ENCODE data around the gene GRID2.

GRCh38 chr4:92651536-92651935, 347.8 kb downstream of the GRID2 start:
- TF ChIP-seq TAF1 (IDR thresholded peaks at IDR 0.05; ENCODE audit: low read depth) (no peak), RAD21 (conservative IDR thresholded peaks at IDR 0.05) (no peak), MXI1 (conservative IDR thresholded peaks at IDR 0.05; ENCODE audit: poor library complexity, severe bottlenecking) (no peak), EP300 (conservative IDR thresholded peaks at IDR 0.05; ENCODE audit: poor library complexity, severe bottlenecking) (no peak), POLR2AphosphoS5 (IDR thresholded peaks at IDR 0.05) (no peak), EZH2 (IDR thresholded peaks at IDR 0.05; ENCODE audit: borderline replicate concordance, insufficient read depth, low read length, poor library complexity, severe bottlenecking) (no peak), SMC3 (conservative IDR thresholded peaks at IDR 0.05; ENCODE audit: poor library complexity) (no peak)
- TF ChIP-seq, protein P1, sequence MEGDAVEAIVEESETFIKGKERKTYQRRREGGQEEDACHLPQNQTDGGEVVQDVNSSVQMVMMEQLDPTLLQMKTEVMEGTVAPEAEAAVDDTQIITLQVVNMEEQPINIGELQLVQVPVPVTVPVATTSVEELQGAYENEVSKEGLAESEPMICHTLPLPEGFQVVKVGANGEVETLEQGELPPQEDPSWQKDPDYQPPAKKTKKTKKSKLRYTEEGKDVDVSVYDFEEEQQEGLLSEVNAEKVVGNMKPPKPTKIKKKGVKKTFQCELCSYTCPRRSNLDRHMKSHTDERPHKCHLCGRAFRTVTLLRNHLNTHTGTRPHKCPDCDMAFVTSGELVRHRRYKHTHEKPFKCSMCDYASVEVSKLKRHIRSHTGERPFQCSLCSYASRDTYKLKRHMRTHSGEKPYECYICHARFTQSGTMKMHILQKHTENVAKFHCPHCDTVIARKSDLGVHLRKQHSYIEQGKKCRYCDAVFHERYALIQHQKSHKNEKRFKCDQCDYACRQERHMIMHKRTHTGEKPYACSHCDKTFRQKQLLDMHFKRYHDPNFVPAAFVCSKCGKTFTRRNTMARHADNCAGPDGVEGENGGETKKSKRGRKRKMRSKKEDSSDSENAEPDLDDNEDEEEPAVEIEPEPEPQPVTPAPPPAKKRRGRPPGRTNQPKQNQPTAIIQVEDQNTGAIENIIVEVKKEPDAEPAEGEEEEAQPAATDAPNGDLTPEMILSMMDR (IDR thresholded peaks at IDR 0.05; ENCODE audit: poor library complexity, severe bottlenecking): no peak
- TF ChIP-seq, protein P2, sequence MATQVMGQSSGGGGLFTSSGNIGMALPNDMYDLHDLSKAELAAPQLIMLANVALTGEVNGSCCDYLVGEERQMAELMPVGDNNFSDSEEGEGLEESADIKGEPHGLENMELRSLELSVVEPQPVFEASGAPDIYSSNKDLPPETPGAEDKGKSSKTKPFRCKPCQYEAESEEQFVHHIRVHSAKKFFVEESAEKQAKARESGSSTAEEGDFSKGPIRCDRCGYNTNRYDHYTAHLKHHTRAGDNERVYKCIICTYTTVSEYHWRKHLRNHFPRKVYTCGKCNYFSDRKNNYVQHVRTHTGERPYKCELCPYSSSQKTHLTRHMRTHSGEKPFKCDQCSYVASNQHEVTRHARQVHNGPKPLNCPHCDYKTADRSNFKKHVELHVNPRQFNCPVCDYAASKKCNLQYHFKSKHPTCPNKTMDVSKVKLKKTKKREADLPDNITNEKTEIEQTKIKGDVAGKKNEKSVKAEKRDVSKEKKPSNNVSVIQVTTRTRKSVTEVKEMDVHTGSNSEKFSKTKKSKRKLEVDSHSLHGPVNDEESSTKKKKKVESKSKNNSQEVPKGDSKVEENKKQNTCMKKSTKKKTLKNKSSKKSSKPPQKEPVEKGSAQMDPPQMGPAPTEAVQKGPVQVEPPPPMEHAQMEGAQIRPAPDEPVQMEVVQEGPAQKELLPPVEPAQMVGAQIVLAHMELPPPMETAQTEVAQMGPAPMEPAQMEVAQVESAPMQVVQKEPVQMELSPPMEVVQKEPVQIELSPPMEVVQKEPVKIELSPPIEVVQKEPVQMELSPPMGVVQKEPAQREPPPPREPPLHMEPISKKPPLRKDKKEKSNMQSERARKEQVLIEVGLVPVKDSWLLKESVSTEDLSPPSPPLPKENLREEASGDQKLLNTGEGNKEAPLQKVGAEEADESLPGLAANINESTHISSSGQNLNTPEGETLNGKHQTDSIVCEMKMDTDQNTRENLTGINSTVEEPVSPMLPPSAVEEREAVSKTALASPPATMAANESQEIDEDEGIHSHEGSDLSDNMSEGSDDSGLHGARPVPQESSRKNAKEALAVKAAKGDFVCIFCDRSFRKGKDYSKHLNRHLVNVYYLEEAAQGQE (IDR thresholded peaks at IDR 0.05; ENCODE audit: borderline replicate concordance): no peak

All from neural cell (in vitro differentiated cells).